Peyer's patch (tissue), 4 donors: Measurements from ENCODE around the gene PPM1G. TPM values are rescaled to one million over a fixed set of nuclear protein-coding genes. Genes with fewer than 3 reads are reported as not detected.

Experiments used
- DNase-seq, 3 donors: peaks; one replicate each; pipeline ENCODE4 v3.0.0-alpha.2; 2017 to 2019
- H3K27ac ChIP-seq, 4 donors: fragments of 200-600 bp; sonication (generic); one replicate each; pipeline ENCODE4 v1.5.1; 2016 to 2019
- H3K27me3 ChIP-seq, 2 donors: fragments of 200-600 bp; sonication (generic); one replicate each; pipeline ENCODE4 v1.5.1; 2019
- H3K36me3 ChIP-seq, 3 donors: fragments of 200-600 bp; sonication (generic); one replicate each; pipeline ENCODE4 v1.5.1; 2016 to 2019
- H3K4me1 ChIP-seq, 4 donors: fragments of 200-600 bp; sonication (generic); one replicate each; pipeline ENCODE4 v1.5.1; 2016 to 2019
- H3K4me3 ChIP-seq, 4 donors: fragments of 200-600 bp; sonication (generic); 1 replicate in 3 of 4; 2 replicates in 1 of 4; pipeline ENCODE4 v1.5.1; 2016 to 2019; ENCODE audit warnings: mild to moderate bottlenecking in 1 of 4
- H3K9me3 ChIP-seq, 4 donors: fragments of 200-600 bp; sonication (generic); one replicate each; pipeline ENCODE4 v1.5.1; 2016 to 2019; ENCODE audit warnings: mild to moderate bottlenecking in 1 of 4
- POLR2A ChIP-seq, 2 donors: fragments of 450-650 bp; IDR thresholded peaks; one replicate each; pipeline ENCODE4 v1.5.1; 2017; ENCODE audit warnings: antibody characterized with exemption in 2 of 2, mild to moderate bottlenecking in 2 of 2, moderate library complexity in 2 of 2
- total RNA-seq, 4 donors: library from RNA; depleted of rRNA; stranded (reverse); fragments of >200 nt; gene quantifications; one replicate each; pipeline ENCODE4 v1.1.0, GENCODE V29; 2016
- TF ChIP-seq, protein P1 (sequence below), 6 experiments: fragments of 450-650 bp in 4 of 6; fragments of 200-600 bp in 2 of 6; sonication (generic) in 1 of 6; IDR thresholded peaks; one replicate each; pipeline ENCODE4 v1.5.1; 2017 to 2019; ENCODE audit warnings: antibody characterized with exemption in 6 of 6, mild to moderate bottlenecking in 3 of 6, moderate library complexity in 1 of 6

Gene PPM1G
- total RNA-seq, 4 donors from 2014 or later: 36.1 to 77.6 (median 45.5) TPM

DNA sequence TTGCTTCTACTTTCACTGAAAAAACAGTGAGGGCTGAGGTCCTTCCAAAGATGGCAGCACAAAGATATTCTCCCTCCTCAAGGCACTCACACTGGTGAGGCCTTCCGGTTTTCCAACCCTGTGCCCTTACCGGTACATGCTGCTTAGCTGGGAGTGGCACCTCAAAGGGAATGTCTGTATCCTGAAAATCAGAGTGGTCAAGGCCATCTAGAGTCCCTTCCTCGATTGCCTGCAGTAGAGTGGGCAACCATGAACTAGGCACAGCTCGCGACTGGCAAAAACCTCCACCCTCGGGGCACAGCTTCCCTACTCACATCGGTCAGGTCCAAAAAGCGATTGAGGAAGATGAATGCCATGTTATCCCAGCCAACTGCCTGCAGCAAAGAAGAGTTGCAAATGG lies 36.2 kb upstream of the PPM1G start:
- H3K27me3 ChIP-seq: no peaks in the 10 kb centered on the region
- peak overlapping the region in 2 of 4 donors; percentile 41 to 45 for H3K4me3 ChIP-seq
- peaks cover 0 to 11% (median 0%) of the 10 kb centered on the region in 4 donors for H3K4me1 ChIP-seq
- H3K36me3 ChIP-seq: peaks cover 0 to 23% (median 0%) of the 10 kb centered on the region in 3 donors
- peak overlapping the region in 3 of 4 donors; percentile 85 to 98 (median 95) for H3K27ac ChIP-seq
- no peak for TF ChIP-seq POLR2A (IDR thresholded peaks at IDR 0.05)
- TF ChIP-seq, protein P1, sequence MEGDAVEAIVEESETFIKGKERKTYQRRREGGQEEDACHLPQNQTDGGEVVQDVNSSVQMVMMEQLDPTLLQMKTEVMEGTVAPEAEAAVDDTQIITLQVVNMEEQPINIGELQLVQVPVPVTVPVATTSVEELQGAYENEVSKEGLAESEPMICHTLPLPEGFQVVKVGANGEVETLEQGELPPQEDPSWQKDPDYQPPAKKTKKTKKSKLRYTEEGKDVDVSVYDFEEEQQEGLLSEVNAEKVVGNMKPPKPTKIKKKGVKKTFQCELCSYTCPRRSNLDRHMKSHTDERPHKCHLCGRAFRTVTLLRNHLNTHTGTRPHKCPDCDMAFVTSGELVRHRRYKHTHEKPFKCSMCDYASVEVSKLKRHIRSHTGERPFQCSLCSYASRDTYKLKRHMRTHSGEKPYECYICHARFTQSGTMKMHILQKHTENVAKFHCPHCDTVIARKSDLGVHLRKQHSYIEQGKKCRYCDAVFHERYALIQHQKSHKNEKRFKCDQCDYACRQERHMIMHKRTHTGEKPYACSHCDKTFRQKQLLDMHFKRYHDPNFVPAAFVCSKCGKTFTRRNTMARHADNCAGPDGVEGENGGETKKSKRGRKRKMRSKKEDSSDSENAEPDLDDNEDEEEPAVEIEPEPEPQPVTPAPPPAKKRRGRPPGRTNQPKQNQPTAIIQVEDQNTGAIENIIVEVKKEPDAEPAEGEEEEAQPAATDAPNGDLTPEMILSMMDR (IDR thresholded peaks at IDR 0.05): no peak
- H3K9me3 ChIP-seq: no peaks in the 10 kb centered on the region
- DNase-seq: peak in 2 of 3 donors; percentile 49 to 62

GRCh38 chr2:27445155-27445554 lies 35.8 kb upstream of the PPM1G start:
- peak overlapping the region in 3 of 4 donors; percentile 85 to 98 (median 95) for H3K27ac ChIP-seq
- H3K4me3 ChIP-seq: peak overlapping the region in 2 of 4 donors; percentile 41 to 45
- H3K36me3 ChIP-seq: peaks cover 0 to 28% (median 0%) of the 10 kb centered on the region in 3 donors
- H3K9me3 ChIP-seq: no peaks in the 10 kb centered on the region
- H3K4me1 ChIP-seq: peaks cover 0 to 11% (median 0%) of the 10 kb centered on the region in 4 donors
- no peaks in the 10 kb centered on the region for H3K27me3 ChIP-seq
- no peak for TF ChIP-seq POLR2A (IDR thresholded peaks at IDR 0.05)
- TF ChIP-seq, protein P1 (IDR thresholded peaks at IDR 0.05): no peak
- no peak for DNase-seq

- no peak for TF ChIP-seq POLR2A (IDR thresholded peaks at IDR 0.05)
- TF ChIP-seq, protein P1 (IDR thresholded peaks at IDR 0.05): no peak
- peak in 2 of 3 donors; percentile 59 to 65 for DNase-seq
- Histone ChIP-seq H3K4me1 (peaks cover 0 to 11% (median 0%) of the 10 kb centered on the region in 4 donors), H3K9me3 (no peaks in the 10 kb centered on the region), H3K27ac (peak overlapping the region; percentile 6 to 82 (median 78)), H3K36me3 (peaks cover 0 to 42% (median 0%) of the 10 kb centered on the region in 3 donors), H3K27me3 (no peaks in the 10 kb centered on the region), H3K4me3 (peak overlapping the region in 3 of 4 donors; percentile 35 to 67 (median 64))
Observed at GRCh38 chr2:27442920-27443282, 33.5 kb upstream of the PPM1G start.

DNA sequence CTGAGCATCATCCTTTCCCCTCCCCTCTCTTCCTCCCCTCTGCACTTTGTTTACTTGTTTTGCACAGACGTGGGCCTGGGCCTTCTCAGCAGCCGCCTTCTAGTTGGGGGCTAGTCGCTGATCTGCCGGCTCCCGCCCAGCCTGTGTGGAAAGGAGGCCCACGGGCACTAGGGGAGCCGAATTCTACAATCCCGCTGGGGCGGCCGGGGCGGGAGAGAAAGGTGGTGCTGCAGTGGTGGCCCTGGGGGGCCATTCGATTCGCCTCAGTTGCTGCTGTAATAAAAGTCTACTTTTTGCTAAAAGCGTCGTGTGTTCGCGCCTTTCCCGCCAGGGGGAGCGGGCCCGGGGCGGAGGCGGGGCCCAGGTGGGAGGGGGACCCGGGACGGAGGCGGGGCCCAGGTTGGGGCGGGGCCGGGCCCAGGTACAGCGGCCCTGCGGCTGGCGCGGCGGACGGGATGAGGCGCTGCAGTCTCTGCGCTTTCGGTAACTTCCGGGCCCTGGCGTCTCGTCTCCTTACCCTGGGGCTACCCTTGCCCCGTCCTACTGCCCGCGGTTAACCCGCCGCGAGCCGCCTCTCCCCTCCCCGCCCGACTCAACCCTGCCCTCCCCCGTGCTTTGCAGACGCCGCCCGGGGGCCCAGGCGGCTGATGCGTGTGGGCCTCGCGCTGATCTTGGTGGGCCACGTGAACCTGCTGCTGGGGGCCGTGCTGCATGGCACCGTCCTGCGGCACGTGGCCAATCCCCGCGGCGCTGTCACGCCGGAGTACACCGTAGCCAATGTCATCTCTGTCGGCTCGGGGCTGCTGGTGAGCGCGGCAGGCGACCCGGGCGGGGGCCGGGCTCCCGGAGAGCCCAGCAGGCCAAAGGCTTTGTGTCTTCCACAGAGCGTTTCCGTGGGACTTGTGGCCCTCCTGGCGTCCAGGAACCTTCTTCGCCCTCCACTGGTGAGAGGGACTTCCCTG lies 32.8 kb upstream of the PPM1G start, which contains the start of gene KRTCAP3:
KRTCAP3 (plus strand) TSS at position 424 of the 962 bp plus-strand sequence; CDS start at position 456, 32 bp downstream.
- Histone ChIP-seq H3K4me1 (peaks cover 0 to 11% (median 0%) of the 10 kb centered on the region in 4 donors), H3K36me3 (peaks cover 0 to 49% (median 0%) of the 10 kb centered on the region in 3 donors), H3K27ac (peak within 1 kb of the TSS; percentile 6 to 82 (median 78)), H3K9me3 (no peaks in the 10 kb centered on the region), H3K4me3 (peak within 1 kb of the TSS; percentile 12 to 67 (median 50)), H3K27me3 (no peaks in the 10 kb centered on the region)
- peak; percentile 46 to 88 (median 85) for DNase-seq
- TF ChIP-seq POLR2A (IDR thresholded peaks at IDR 0.05): peak; percentile 30 to 51
- TF ChIP-seq, protein P1 (IDR thresholded peaks at IDR 0.05): peak in 5 of 6 experiments; percentile 16 to 57 (median 48)

DNA sequence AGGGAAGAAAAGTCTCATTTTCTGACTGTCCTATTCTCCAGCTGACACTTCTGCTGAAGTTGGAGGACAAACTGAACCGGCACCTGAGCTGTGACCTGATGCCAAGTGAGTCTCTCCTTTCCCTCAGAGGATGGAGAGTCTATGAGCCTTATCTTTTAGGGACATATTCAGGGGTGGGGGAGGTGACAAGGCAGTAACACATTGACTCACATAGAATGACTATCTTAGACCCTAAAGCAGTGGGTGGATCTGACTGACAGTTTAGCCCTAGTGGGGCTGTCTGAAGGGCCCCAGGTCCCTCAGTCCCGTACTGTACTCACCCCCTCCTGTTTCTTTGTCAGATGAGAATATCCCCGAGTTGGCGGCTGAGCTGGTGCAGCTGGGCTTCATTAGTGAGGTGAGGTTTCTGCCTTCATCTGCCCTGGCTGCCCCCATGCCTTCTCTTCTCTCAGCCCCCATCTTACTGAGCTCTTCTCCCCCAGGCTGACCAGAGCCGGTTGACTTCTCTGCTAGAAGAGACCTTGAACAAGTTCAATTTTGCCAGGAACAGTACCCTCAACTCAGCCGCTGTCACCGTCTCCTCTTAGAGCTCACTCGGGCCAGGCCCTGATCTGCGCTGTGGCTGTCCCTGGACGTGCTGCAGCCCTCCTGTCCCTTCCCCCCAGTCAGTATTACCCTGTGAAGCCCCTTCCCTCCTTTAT lies 32.0 kb upstream of the PPM1G start:
- Histone ChIP-seq H3K27ac (no peak overlapping the region), H3K36me3 (peaks cover 0 to 57% (median 0%) of the 10 kb centered on the region in 3 donors)
- DNase-seq: no peak

More for the DNA sequence above, 32.0 kb upstream of the PPM1G start:
- TF ChIP-seq POLR2A (IDR thresholded peaks at IDR 0.05): no peak
- TF ChIP-seq, protein P1 (IDR thresholded peaks at IDR 0.05): no peak
- H3K9me3 ChIP-seq: no peaks in the 10 kb centered on the region
- H3K27me3 ChIP-seq: no peaks in the 10 kb centered on the region
- H3K4me1 ChIP-seq: peaks cover 0 to 11% (median 0%) of the 10 kb centered on the region in 4 donors
- no peak overlapping the region for H3K4me3 ChIP-seq
